ENCODE results near the gene EPHA7.

Gene EPHA7

GRCh38 chr6:93196406-93196970 is 222.9 kb downstream of the EPHA7 start:
- no peak for DNase-seq
- Histone ChIP-seq H3K36me3 (replicated peaks) (no peaks in the 10 kb centered on the region), H3K27ac (no peak overlapping the region), H3K27me3 (replicated peaks) (no peaks in the 10 kb centered on the region), H3K4me3 (ENCODE audit: low read depth, low read length) (no peak overlapping the region)
- in situ Hi-C loops (cut with HindIII; ENCODE audit: low pct_ligation_motif_present, low sequenced_read_pairs) = no loop called here
- TF ChIP-seq, protein P1, sequence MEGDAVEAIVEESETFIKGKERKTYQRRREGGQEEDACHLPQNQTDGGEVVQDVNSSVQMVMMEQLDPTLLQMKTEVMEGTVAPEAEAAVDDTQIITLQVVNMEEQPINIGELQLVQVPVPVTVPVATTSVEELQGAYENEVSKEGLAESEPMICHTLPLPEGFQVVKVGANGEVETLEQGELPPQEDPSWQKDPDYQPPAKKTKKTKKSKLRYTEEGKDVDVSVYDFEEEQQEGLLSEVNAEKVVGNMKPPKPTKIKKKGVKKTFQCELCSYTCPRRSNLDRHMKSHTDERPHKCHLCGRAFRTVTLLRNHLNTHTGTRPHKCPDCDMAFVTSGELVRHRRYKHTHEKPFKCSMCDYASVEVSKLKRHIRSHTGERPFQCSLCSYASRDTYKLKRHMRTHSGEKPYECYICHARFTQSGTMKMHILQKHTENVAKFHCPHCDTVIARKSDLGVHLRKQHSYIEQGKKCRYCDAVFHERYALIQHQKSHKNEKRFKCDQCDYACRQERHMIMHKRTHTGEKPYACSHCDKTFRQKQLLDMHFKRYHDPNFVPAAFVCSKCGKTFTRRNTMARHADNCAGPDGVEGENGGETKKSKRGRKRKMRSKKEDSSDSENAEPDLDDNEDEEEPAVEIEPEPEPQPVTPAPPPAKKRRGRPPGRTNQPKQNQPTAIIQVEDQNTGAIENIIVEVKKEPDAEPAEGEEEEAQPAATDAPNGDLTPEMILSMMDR (IDR thresholded peaks at IDR 0.05; ENCODE audit: low read depth, low read length, missing control alignments) = no peak

GRCh38 chr6:93194480-93194879 is 224.9 kb downstream of the EPHA7 start:
- in situ Hi-C loops (cut with HindIII; ENCODE audit: low pct_ligation_motif_present, low sequenced_read_pairs) = no loop called here
- TF ChIP-seq, protein P1 (IDR thresholded peaks at IDR 0.05; ENCODE audit: low read depth, low read length, missing control alignments) = no peak

DNA sequence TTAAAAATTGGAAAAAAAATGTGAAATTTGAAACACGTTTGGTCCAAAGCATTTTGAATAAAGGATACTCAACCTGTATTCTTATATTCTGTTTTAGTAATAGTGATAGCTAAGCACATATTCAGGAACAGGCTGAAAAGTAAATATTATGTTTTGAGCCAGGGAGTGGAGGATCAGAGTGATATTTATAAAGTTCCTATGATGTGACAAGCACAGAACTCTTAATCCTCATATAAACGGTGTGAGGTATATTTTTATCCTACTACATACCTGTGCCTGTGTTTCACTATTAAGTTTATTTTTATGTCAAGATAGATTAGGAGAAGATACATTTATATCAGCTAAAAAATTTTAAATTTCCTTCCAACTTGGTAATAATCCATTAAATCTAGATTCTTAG is 225.5 kb downstream of the EPHA7 start:
- TF ChIP-seq, protein P1 (IDR thresholded peaks at IDR 0.05; ENCODE audit: low read depth, low read length, missing control alignments) = no peak
- Histone ChIP-seq H3K36me3 (replicated peaks) (no peaks in the 10 kb centered on the region), H3K27ac (no peak overlapping the region), H3K4me3 (ENCODE audit: low read depth, low read length) (no peak overlapping the region), H3K27me3 (replicated peaks) (no peaks in the 10 kb centered on the region)
- no peak for DNase-seq
- in situ Hi-C loops (cut with HindIII; ENCODE audit: low pct_ligation_motif_present, low sequenced_read_pairs) = no loop called here

More at GRCh38 chr6:93194480-93194879, 224.9 kb downstream of the EPHA7 start:
- H3K36me3 ChIP-seq (replicated peaks) = no peaks in the 10 kb centered on the region
- H3K27ac ChIP-seq = no peak overlapping the region
- H3K27me3 ChIP-seq (replicated peaks) = no peaks in the 10 kb centered on the region
- no peak for DNase-seq
- H3K4me3 ChIP-seq (ENCODE audit: low read depth, low read length) = no peak overlapping the region
